Stimulated activated CD8-positive, alpha-beta memory T cell treated with anti-CD3 and anti-CD28 coated beads, Interleukin-4, amount 100 ng/mL, for 1 hour (primary cell): ENCODE results near the gene CHAT.

Experiments
- DNase-seq, 2 donors: peaks; one replicate each; pipeline ENCODE4 v3.0.0-alpha.2; 2020; ENCODE audit warnings: low read depth in 2 of 2, low spot score in 1 of 2

Gene CHAT

GRCh38 chr10:49611816-49612512, 1.9 kb upstream of the CHAT start:
- no peak for DNase-seq

- DNase-seq, result no peak
These were observed 1.2 kb upstream of the CHAT start for GRCh38 chr10:49612513-49613164.

GRCh38 chr10:49613165-49613881, 514 bp upstream of the CHAT start:
- no peak for DNase-seq

GRCh38 chr10:49614242-49615198, 683 bp downstream of the CHAT start:
- no peak for DNase-seq

GRCh38 chr10:49615213-49615612, 1.4 kb downstream of the CHAT start:
- DNase-seq, result no peak

GRCh38 chr10:49615721-49616120, 1.9 kb downstream of the CHAT start:
- DNase-seq, result no peak

GRCh38 chr10:49616421-49617101, 2.7 kb downstream of the CHAT start:
- no peak for DNase-seq

- no peak for DNase-seq
These were observed 3.5 kb downstream of the CHAT start for GRCh38 chr10:49617121-49618020.

- no peak for DNase-seq
These were observed 5.0 kb downstream of the CHAT start for GRCh38 chr10:49618821-49619220.

GRCh38 chr10:49619613-49620012, 5.8 kb downstream of the CHAT start:
- no peak for DNase-seq

GRCh38 chr10:49620286-49620810, 6.5 kb downstream of the CHAT start:
- no peak for DNase-seq

- DNase-seq, result no peak
These were observed 7.1 kb downstream of the CHAT start for GRCh38 chr10:49620841-49621378.

- no peak for DNase-seq
These were observed 7.7 kb downstream of the CHAT start for GRCh38 chr10:49621561-49621960.

GRCh38 chr10:49622426-49623425, 8.9 kb downstream of the CHAT start:
- no peak for DNase-seq

- DNase-seq, result no peak
These were observed 10.8 kb downstream of the CHAT start for GRCh38 chr10:49624629-49625028.

- DNase-seq, result no peak
These were observed 11.6 kb downstream of the CHAT start for GRCh38 chr10:49625411-49625810.

- DNase-seq, result no peak
These were observed 13.2 kb downstream of the CHAT start for GRCh38 chr10:49627038-49627437.
